Neural progenitor cell (in vitro differentiated cells): ENCODE results near the gene DLX6. TPM values are rescaled to one million over a fixed set of nuclear protein-coding genes. Genes with fewer than 3 reads are reported as not detected.

Experiments used
- DNase-seq: peaks from one replicate; pipeline ENCODE4 v3.0.0-alpha.2; 2016; ENCODE audit warnings: low spot score
- H2AFZ ChIP-seq: fragments of 200-600 bp; sonication (generic); replicated peaks from 2 replicates; pipeline ENCODE4 v1.6.1; 2016; ENCODE audit warnings: antibody characterized with exemption
- H3F3A ChIP-seq: fragments of 200-600 bp; sonication (generic); 2 replicates; pipeline ENCODE4 v1.6.1; 2016; ENCODE audit warnings: antibody characterized with exemption, low read depth
- H3K27ac ChIP-seq: fragments of 200-600 bp; sonication (generic); 2 replicates; pipeline ENCODE4 v1.5.1; 2016; ENCODE audit warnings: mild to moderate bottlenecking
- H3K27me3 ChIP-seq: fragments of 200-600 bp; sonication (generic); 2 replicates; pipeline ENCODE4 v1.6.1; 2016; ENCODE audit warnings: mild to moderate bottlenecking, moderate library complexity
- H3K36me3 ChIP-seq: fragments of 200-600 bp; sonication (generic); 2 replicates; pipeline ENCODE4 v1.5.1; 2016
- H3K4me1 ChIP-seq: fragments of 200-600 bp; sonication (generic); 2 replicates; pipeline ENCODE4 v1.6.1; 2016; ENCODE audit warnings: mixed run types
- H3K4me2 ChIP-seq: fragments of 200-600 bp; sonication (generic); 2 replicates; pipeline ENCODE4 v1.6.1; 2016
- H3K4me3 ChIP-seq: fragments of 200-600 bp; sonication (generic); 2 replicates; pipeline ENCODE4 v1.5.1; 2016
- H3K79me2 ChIP-seq: fragments of 200-600 bp; sonication (generic); 2 replicates; pipeline ENCODE4 v1.6.1; 2016; ENCODE audit warnings: low read depth
- H3K9ac ChIP-seq: fragments of 200-600 bp; sonication (generic); 2 replicates; pipeline ENCODE4 v1.6.1; 2016
- H3K9me3 ChIP-seq: fragments of 200-600 bp; sonication (generic); 2 replicates; pipeline ENCODE4 v1.5.1; 2016; ENCODE audit warnings: low read depth
- H4K20me1 ChIP-seq: fragments of 200-600 bp; sonication (generic); 2 replicates; pipeline ENCODE4 v1.6.1; 2016; ENCODE audit warnings: low read depth
- H3K27ac Mint-ChIP-seq: 3 replicates; pipeline ENCODE4 v1.8.0; 2021; ENCODE audit warnings: mixed read lengths
- H3K27me3 Mint-ChIP-seq: 2 replicates; pipeline ENCODE4 v1.8.0; 2022; ENCODE audit warnings: low read depth, mild to moderate bottlenecking, inconsistent platforms, moderate library complexity, mixed read lengths; ENCODE audit not compliant: insufficient read depth
- H3K36me3 Mint-ChIP-seq: 3 replicates; pipeline ENCODE4 v1.8.0; 2021; ENCODE audit warnings: mixed read lengths
- H3K4me1 Mint-ChIP-seq: 3 replicates; pipeline ENCODE4 v1.8.0; 2021; ENCODE audit warnings: mixed read lengths
- H3K4me3 Mint-ChIP-seq: 3 replicates; pipeline ENCODE4 v1.8.0; 2021; ENCODE audit warnings: mild to moderate bottlenecking, moderate library complexity, mixed read lengths
- H3K9me3 Mint-ChIP-seq: 3 replicates; pipeline ENCODE4 v1.8.0; 2020; ENCODE audit warnings: mixed read lengths
- EZH2 ChIP-seq: fragments of 200-600 bp; sonication (generic); IDR thresholded peaks from 2 replicates; pipeline ENCODE4 v1.6.1; 2017; ENCODE audit warnings: antibody characterized with exemption, mild to moderate bottlenecking, moderate library complexity
- EZH2phosphoT487 ChIP-seq: fragments of 200-600 bp; sonication (generic); IDR thresholded peaks from 2 replicates; pipeline ENCODE4 v1.6.1; 2017; ENCODE audit warnings: antibody characterized with exemption
- total RNA-seq: library from RNA; depleted of rRNA; stranded (reverse); fragments of >200 nt; gene quantifications from 2 replicates; pipeline ENCODE4 v1.2.3, GENCODE V29; 2015; ENCODE audit warnings: low replicate concordance
- TF ChIP-seq, protein P1 (sequence below): fragments of 200-600 bp; sonication (generic); IDR thresholded peaks from 2 replicates; pipeline ENCODE4 v1.5.1; 2017; ENCODE audit warnings: antibody characterized with exemption, mild to moderate bottlenecking

DLX6 gene
- total RNA-seq, 1 donor from 2014 or later, result not detected

DNA sequence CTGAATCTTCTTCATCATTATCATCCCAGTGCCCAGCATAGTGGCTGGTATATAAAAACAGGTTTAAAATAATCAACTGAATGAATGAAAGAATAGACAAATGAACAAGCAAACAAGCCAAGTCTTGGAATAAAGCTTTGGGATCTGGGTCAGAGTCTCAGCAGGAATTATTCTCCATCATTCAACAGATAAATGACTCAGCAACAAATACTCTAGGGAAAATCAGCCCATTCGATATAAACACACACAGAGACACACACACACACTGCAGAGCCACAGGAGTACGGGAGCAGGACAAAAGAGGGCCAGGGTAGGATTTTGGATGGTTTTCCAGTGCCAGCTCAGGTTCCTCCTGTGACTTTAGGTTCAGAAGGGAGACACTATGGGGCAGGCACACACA, 29.2 kb upstream of the DLX6 start:
- H3K27me3 ChIP-seq, result peaks cover 69% of the 10 kb centered on the region
- Mint-ChIP-seq H3K4me1 (no peaks in the 10 kb centered on the region), H3K27ac (no peak overlapping the region), H3K9me3 (no peaks in the 10 kb centered on the region), H3K36me3 (no peaks in the 10 kb centered on the region), H3K27me3 (peaks cover 2% of the 10 kb centered on the region), H3K4me3 (no peak overlapping the region)
- H3K4me2 ChIP-seq, result no peak overlapping the region
- H3K79me2 ChIP-seq, result no peaks in the 10 kb centered on the region
- TF ChIP-seq EZH2 (no peak), EZH2phosphoT487 (no peak)
- TF ChIP-seq, protein P1, sequence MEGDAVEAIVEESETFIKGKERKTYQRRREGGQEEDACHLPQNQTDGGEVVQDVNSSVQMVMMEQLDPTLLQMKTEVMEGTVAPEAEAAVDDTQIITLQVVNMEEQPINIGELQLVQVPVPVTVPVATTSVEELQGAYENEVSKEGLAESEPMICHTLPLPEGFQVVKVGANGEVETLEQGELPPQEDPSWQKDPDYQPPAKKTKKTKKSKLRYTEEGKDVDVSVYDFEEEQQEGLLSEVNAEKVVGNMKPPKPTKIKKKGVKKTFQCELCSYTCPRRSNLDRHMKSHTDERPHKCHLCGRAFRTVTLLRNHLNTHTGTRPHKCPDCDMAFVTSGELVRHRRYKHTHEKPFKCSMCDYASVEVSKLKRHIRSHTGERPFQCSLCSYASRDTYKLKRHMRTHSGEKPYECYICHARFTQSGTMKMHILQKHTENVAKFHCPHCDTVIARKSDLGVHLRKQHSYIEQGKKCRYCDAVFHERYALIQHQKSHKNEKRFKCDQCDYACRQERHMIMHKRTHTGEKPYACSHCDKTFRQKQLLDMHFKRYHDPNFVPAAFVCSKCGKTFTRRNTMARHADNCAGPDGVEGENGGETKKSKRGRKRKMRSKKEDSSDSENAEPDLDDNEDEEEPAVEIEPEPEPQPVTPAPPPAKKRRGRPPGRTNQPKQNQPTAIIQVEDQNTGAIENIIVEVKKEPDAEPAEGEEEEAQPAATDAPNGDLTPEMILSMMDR, result no peak
- H3K4me1 ChIP-seq, result no peaks in the 10 kb centered on the region
- H2AFZ ChIP-seq, result no peak overlapping the region
- DNase-seq, result no peak
- H3F3A ChIP-seq, result no peaks in the 10 kb centered on the region
- H3K4me3 ChIP-seq, result no peak overlapping the region
- H4K20me1 ChIP-seq, result no peaks in the 10 kb centered on the region
- no peaks in the 10 kb centered on the region for H3K36me3 ChIP-seq
- no peak overlapping the region for H3K9ac ChIP-seq
- no peaks in the 10 kb centered on the region for H3K9me3 ChIP-seq
- no peak overlapping the region for H3K27ac ChIP-seq

DNA sequence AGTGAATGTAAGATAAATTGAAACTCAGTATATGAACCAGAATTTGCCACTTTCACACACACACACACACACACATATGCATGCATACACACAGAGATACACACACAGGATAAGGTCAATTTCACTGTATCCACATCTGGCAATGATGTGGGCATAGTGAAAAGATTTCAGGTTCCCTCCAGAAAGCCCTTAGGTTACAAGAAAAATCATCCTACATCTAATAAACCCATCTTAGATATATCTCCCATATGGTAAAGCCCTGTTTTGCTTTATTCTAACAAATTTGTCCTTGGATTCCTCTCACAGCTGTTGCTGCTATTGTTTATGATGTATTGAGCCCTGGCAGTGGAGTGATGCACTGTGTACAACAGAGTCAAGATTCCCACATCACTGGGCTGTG, 27.9 kb upstream of the DLX6 start:
- H3K27me3 Mint-ChIP-seq, result peaks cover 2% of the 10 kb centered on the region
- no peak overlapping the region for H3K4me3 Mint-ChIP-seq
- TF ChIP-seq EZH2phosphoT487, result no peak
- no peak for TF ChIP-seq EZH2
- TF ChIP-seq, protein P1, result no peak
- H3K27ac ChIP-seq, result no peak overlapping the region
- no peaks in the 10 kb centered on the region for H3K4me1 ChIP-seq
- no peaks in the 10 kb centered on the region for H4K20me1 ChIP-seq
- H3K27ac Mint-ChIP-seq, result no peak overlapping the region
- H3K9me3 Mint-ChIP-seq, result no peaks in the 10 kb centered on the region
- H3K9me3 ChIP-seq, result no peaks in the 10 kb centered on the region
- no peak overlapping the region for H2AFZ ChIP-seq
- no peaks in the 10 kb centered on the region for H3K36me3 Mint-ChIP-seq
- H3K4me3 ChIP-seq, result no peak overlapping the region
- H3K79me2 ChIP-seq, result no peaks in the 10 kb centered on the region
- no peak overlapping the region for H3K9ac ChIP-seq
- no peak overlapping the region for H3K4me2 ChIP-seq
- no peaks in the 10 kb centered on the region for H3K36me3 ChIP-seq
- no peak for DNase-seq
- H3F3A ChIP-seq, result no peaks in the 10 kb centered on the region
- H3K4me1 Mint-ChIP-seq, result no peaks in the 10 kb centered on the region
- H3K27me3 ChIP-seq, result peaks cover 59% of the 10 kb centered on the region

GRCh38 chr7:96979551-96980276, 25.6 kb upstream of the DLX6 start:
- no peaks in the 10 kb centered on the region for H3K27me3 Mint-ChIP-seq
- no peaks in the 10 kb centered on the region for H3K79me2 ChIP-seq
- no peak overlapping the region for H3K27ac Mint-ChIP-seq
- no peaks in the 10 kb centered on the region for H3K4me1 Mint-ChIP-seq
- H4K20me1 ChIP-seq, result no peaks in the 10 kb centered on the region
- H3F3A ChIP-seq, result no peaks in the 10 kb centered on the region
- H3K9me3 ChIP-seq, result no peaks in the 10 kb centered on the region
- H3K27ac ChIP-seq, result no peak overlapping the region
- no peaks in the 10 kb centered on the region for H3K36me3 ChIP-seq
- DNase-seq, result no peak
- no peak overlapping the region for H3K4me3 ChIP-seq
- H3K4me3 Mint-ChIP-seq, result no peak overlapping the region
- H3K9ac ChIP-seq, result no peak overlapping the region
- no peak overlapping the region for H2AFZ ChIP-seq
- H3K4me1 ChIP-seq, result no peaks in the 10 kb centered on the region
- H3K36me3 Mint-ChIP-seq, result no peaks in the 10 kb centered on the region
- H3K9me3 Mint-ChIP-seq, result no peaks in the 10 kb centered on the region
- no peak overlapping the region for H3K4me2 ChIP-seq
- TF ChIP-seq EZH2phosphoT487, result no peak
- TF ChIP-seq, protein P1, result no peak
- TF ChIP-seq EZH2, result no peak
- H3K27me3 ChIP-seq, result peaks cover 48% of the 10 kb centered on the region
